CD14-positive monocyte (primary cell): ENCODE measurements around the gene CSRNP2. TPM values are rescaled to one million over a fixed set of nuclear protein-coding genes. Genes with fewer than 3 reads are reported as not detected.
A peak's percentile ranks its signal among the peaks of the same experiment; 100 is the strongest.

ENCODE experiments used
- DNase-seq, 3 donors: peaks; one replicate each; pipeline ENCODE4 v3.0.0-alpha.2; 2011 to 2022
- H2AFZ ChIP-seq: 2 replicates; pipeline ENCODE4 v1.6.0; 2012; ENCODE audit warnings: mild to moderate bottlenecking, low read depth, low read length, inconsistent platforms; ENCODE audit not compliant: insufficient read depth, poor library complexity, severe bottlenecking
- H3K27ac ChIP-seq, 2 donors: 1 replicate in 1 of 2; 2 replicates in 1 of 2; pipeline ENCODE4 v1.5.1; 2012 to 2013; ENCODE audit warnings: low read length in 2 of 2, control low read depth in 1 of 2, inconsistent platforms in 1 of 2, low read depth in 1 of 2, mild to moderate bottlenecking in 1 of 2
- H3K27me3 ChIP-seq, 2 donors: one replicate each; pipeline versions ENCODE4 v1.6.0 to v1.6.1; 2011 to 2013; ENCODE audit warnings: low read length in 2 of 2; ENCODE audit not compliant: control insufficient read depth in 2 of 2, insufficient read depth in 2 of 2
- H3K36me3 ChIP-seq, 2 donors: replicated peaks in 1 of 2; 1 replicate in 1 of 2; 2 replicates in 1 of 2; pipeline versions ENCODE4 v1.5.1 to v1.6.1; 2012 to 2013; ENCODE audit warnings: low read length in 2 of 2, control low read depth in 1 of 2, inconsistent platforms in 1 of 2, mild to moderate bottlenecking in 1 of 2; ENCODE audit not compliant: insufficient read depth in 2 of 2, control insufficient read depth in 1 of 2
- H3K4me1 ChIP-seq, 2 donors: 1 replicate in 1 of 2; 2 replicates in 1 of 2; pipeline versions ENCODE4 v1.5.1 to v1.6.1; 2012 to 2013; ENCODE audit warnings: low read length in 2 of 2, control low read depth in 1 of 2, inconsistent platforms in 1 of 2, mild to moderate bottlenecking in 1 of 2, moderate library complexity in 1 of 2; ENCODE audit not compliant: insufficient read depth in 2 of 2, control insufficient read depth in 1 of 2
- H3K4me2 ChIP-seq: replicated peaks from 2 replicates; pipeline ENCODE3; 2012; ENCODE audit warnings: low read length, moderate library complexity, mild to moderate bottlenecking; ENCODE audit not compliant: poor library complexity, severe bottlenecking; ENCODE audit errors: extremely low read depth
- H3K4me3 ChIP-seq, 3 experiments: fragments of 200-600 bp in 1 of 3; sonication (generic) in 1 of 3; replicated peaks in 1 of 3; 1 replicate in 2 of 3; 2 replicates in 1 of 3; pipeline ENCODE4 v1.5.1; 2011 to 2013; ENCODE audit warnings: low read length in 3 of 3, mild to moderate bottlenecking in 3 of 3, control low read depth in 2 of 3, low read depth in 2 of 3, inconsistent platforms in 1 of 3, moderate library complexity in 1 of 3
- H3K79me2 ChIP-seq: 2 replicates; pipeline ENCODE4 v1.6.0; 2012; ENCODE audit warnings: mild to moderate bottlenecking, control low read depth, inconsistent platforms, low read length, moderate library complexity; ENCODE audit not compliant: insufficient read depth
- H3K9ac ChIP-seq: 2 replicates; pipeline ENCODE4 v1.6.0; 2017; ENCODE audit warnings: low read length, mild to moderate bottlenecking; ENCODE audit not compliant: insufficient read depth, poor library complexity, severe bottlenecking
- H3K9me3 ChIP-seq, 2 donors: replicated peaks in 1 of 2; 1 replicate in 1 of 2; 2 replicates in 1 of 2; pipeline versions ENCODE4 v1.5.1 to v1.6.1; 2012 to 2013; ENCODE audit warnings: low read length in 2 of 2, control low read depth in 1 of 2; ENCODE audit not compliant: control insufficient read depth in 1 of 2, insufficient read depth in 1 of 2
- H4K20me1 ChIP-seq: 2 replicates; pipeline ENCODE4 v1.6.0; 2012; ENCODE audit warnings: mild to moderate bottlenecking, low read length, control low read depth, moderate library complexity; ENCODE audit not compliant: insufficient read depth
- H3K27ac Mint-ChIP-seq, 7 donors: one replicate each; pipeline ENCODE4 v1.8.0; 2020; ENCODE audit warnings: mild to moderate bottlenecking in 7 of 7, mixed read lengths in 7 of 7, moderate library complexity in 6 of 7, inconsistent platforms in 2 of 7
- H3K27me3 Mint-ChIP-seq, 3 donors: one replicate each; pipeline ENCODE4 v1.8.0; 2021 to 2022; ENCODE audit warnings: low read depth in 3 of 3, mild to moderate bottlenecking in 3 of 3, mixed read lengths in 3 of 3, moderate library complexity in 3 of 3, inconsistent platforms in 1 of 3
- H3K36me3 Mint-ChIP-seq, 2 donors: one replicate each; pipeline ENCODE4 v1.8.0; 2020; ENCODE audit warnings: mixed read lengths in 2 of 2, inconsistent platforms in 1 of 2, mild to moderate bottlenecking in 1 of 2
- H3K4me1 Mint-ChIP-seq: one replicate; pipeline ENCODE4 v1.8.0; 2020; ENCODE audit warnings: mild to moderate bottlenecking, mixed read lengths
- H3K4me3 Mint-ChIP-seq, 2 donors: one replicate each; pipeline ENCODE4 v1.8.0; 2020; ENCODE audit warnings: mild to moderate bottlenecking in 2 of 2, mixed read lengths in 2 of 2, moderate library complexity in 1 of 2
- H3K9me3 Mint-ChIP-seq, 7 donors: one replicate each; pipeline ENCODE4 v1.8.0; 2020 to 2022; ENCODE audit warnings: mixed read lengths in 7 of 7, mild to moderate bottlenecking in 6 of 7, moderate library complexity in 6 of 7, inconsistent platforms in 2 of 7
- CTCF ChIP-seq: fragments of 200-600 bp; IDR thresholded peaks from one replicate; pipeline ENCODE4 v1.8.0; 2022; ENCODE audit warnings: antibody characterized with exemption, mild to moderate bottlenecking
- WGBS: methylation state at CpG from one replicate; pipeline ENCODE4 v1.1.5; 2013; ENCODE audit warnings: missing lambda C conversion rate; ENCODE audit not compliant: insufficient coverage; 5-methylcytosine and 5-hydroxymethylcytosine counted together
- intact Hi-C, 2 donors: fragments of 100-400 bp; cut with micrococcal nuclease; formaldehyde crosslinking; loops; one replicate each; pipeline versions ENCODE4 v1.15.0 to v1.15.1; 2023
- polyA plus RNA-seq, 3 donors: library from polyadenylated mRNA; depleted of rRNA in 1 of 3; unstranded in 2 of 3; stranded (reverse) in 1 of 3; fragments of 300-500 nt in 2 of 3; fragments of >200 nt in 1 of 3; fragmentation: Illumina TruSeq in 2 of 3; gene quantifications; 1 replicate in 2 of 3; 2 replicates in 1 of 3; pipeline ENCODE4 v1.2.3, GENCODE V29; 2012 to 2021

CSRNP2 gene
- polyA plus RNA-seq, 3 donors, result 1.7 to 8.0 (median 2.6) TPM

- H3K4me3 ChIP-seq, result no peak overlapping the region
- H3K36me3 ChIP-seq, result peaks cover 62 to 85% of the 10 kb centered on the region in 2 donors
- H3K79me2 ChIP-seq, result no peaks in the 10 kb centered on the region
- H3K9me3 ChIP-seq, result no peaks in the 10 kb centered on the region
- Mint-ChIP-seq H3K36me3 (peaks cover 70 to 84% of the 10 kb centered on the region in 2 donors), H3K4me3 (no peak overlapping the region), H3K4me1 (peaks cover 5% of the 10 kb centered on the region), H3K9me3 (no peaks in the 10 kb centered on the region), H3K27me3 (peaks cover 0 to 2% (median 0%) of the 10 kb centered on the region in 3 donors), H3K27ac (peak overlapping the region in 1 of 7 donors; percentile 67)
- intact Hi-C loops, result no loop called here
- H3K27me3 ChIP-seq, result no peaks in the 10 kb centered on the region
- DNase-seq, result no peak
- H3K4me2 ChIP-seq, result no peak overlapping the region
- 100% methylated on average over 7 of the region's 7 CpGs for WGBS
- no peak for TF ChIP-seq CTCF
- no peak overlapping the region for H3K27ac ChIP-seq
- no peaks in the 10 kb centered on the region for H4K20me1 ChIP-seq
- H2AFZ ChIP-seq, result no peak overlapping the region
- no peak overlapping the region for H3K9ac ChIP-seq
- no peaks in the 10 kb centered on the region for H3K4me1 ChIP-seq
These were observed 15.6 kb downstream of the CSRNP2 start for GRCh38 chr12:51067771-51068170.

- TF ChIP-seq CTCF, result no peak
- Mint-ChIP-seq H3K27me3 (peaks cover 0 to 2% (median 0%) of the 10 kb centered on the region in 3 donors), H3K27ac (peak overlapping the region in 2 of 7 donors; percentile 19 to 23), H3K9me3 (no peaks in the 10 kb centered on the region), H3K4me3 (no peak overlapping the region), H3K36me3 (peaks cover 74 to 84% of the 10 kb centered on the region in 2 donors), H3K4me1 (peaks cover 5% of the 10 kb centered on the region)
- Histone ChIP-seq H3K9ac (no peak overlapping the region), H3K27ac (no peak overlapping the region), H3K36me3 (peaks cover 62 to 87% of the 10 kb centered on the region in 2 donors), H3K4me3 (no peak overlapping the region), H3K4me1 (no peaks in the 10 kb centered on the region), H3K27me3 (no peaks in the 10 kb centered on the region), H2AFZ (no peak overlapping the region), H4K20me1 (no peaks in the 10 kb centered on the region), H3K4me2 (no peak overlapping the region), H3K79me2 (no peaks in the 10 kb centered on the region), H3K9me3 (no peaks in the 10 kb centered on the region)
- 100% methylated on average over 1 of the region's 4 CpGs for WGBS
- intact Hi-C loops, result no loop called here
- DNase-seq, result no peak
These were observed 16.2 kb downstream of the CSRNP2 start for GRCh38 chr12:51067229-51067628.
